ENCODE results near the gene CACNA2D4.

GRCh38 chr12:1808798-1809480, 109.5 kb downstream of the CACNA2D4 start:
- TF ChIP-seq POLR2AphosphoS5 (IDR thresholded peaks at IDR 0.05; ENCODE audit: low read depth) (no peak), SPI1 (IDR thresholded peaks at IDR 0.05; ENCODE audit: borderline replicate concordance, low read depth) (no peak), REST (IDR thresholded peaks at IDR 0.05; ENCODE audit: insufficient replicate concordance, low read depth) (no peak), GABPA (IDR thresholded peaks at IDR 0.05; ENCODE audit: low read depth) (no peak)
- TF ChIP-seq, protein P1, sequence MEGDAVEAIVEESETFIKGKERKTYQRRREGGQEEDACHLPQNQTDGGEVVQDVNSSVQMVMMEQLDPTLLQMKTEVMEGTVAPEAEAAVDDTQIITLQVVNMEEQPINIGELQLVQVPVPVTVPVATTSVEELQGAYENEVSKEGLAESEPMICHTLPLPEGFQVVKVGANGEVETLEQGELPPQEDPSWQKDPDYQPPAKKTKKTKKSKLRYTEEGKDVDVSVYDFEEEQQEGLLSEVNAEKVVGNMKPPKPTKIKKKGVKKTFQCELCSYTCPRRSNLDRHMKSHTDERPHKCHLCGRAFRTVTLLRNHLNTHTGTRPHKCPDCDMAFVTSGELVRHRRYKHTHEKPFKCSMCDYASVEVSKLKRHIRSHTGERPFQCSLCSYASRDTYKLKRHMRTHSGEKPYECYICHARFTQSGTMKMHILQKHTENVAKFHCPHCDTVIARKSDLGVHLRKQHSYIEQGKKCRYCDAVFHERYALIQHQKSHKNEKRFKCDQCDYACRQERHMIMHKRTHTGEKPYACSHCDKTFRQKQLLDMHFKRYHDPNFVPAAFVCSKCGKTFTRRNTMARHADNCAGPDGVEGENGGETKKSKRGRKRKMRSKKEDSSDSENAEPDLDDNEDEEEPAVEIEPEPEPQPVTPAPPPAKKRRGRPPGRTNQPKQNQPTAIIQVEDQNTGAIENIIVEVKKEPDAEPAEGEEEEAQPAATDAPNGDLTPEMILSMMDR (IDR thresholded peaks at IDR 0.05; ENCODE audit: insufficient read depth, low read length), result no peak
